PFSK-1 (cell line): ENCODE data around the gene PCSK6.

Source experiments
- FOXP2 ChIP-seq: optimal IDR thresholded peaks from 2 replicates; pipeline ENCODE3; 2011; ENCODE audit warnings: borderline replicate concordance, control low read depth, inconsistent platforms; ENCODE audit not compliant: insufficient read depth; ENCODE audit errors: extremely low read length, extremely low read depth
- POLR2AphosphoS5 ChIP-seq: IDR thresholded peaks from 2 replicates; pipeline ENCODE4 v1.6.1; 2012; ENCODE audit warnings: low read depth, mild to moderate bottlenecking, control low read depth, low read length, moderate library complexity
- REST ChIP-seq, 2 experiments: IDR thresholded peaks; 2 replicates each; pipeline versions ENCODE4 v1.6.1 to v1.8.0; 2011 to 2012; ENCODE audit warnings: low read depth in 2 of 2, low read length in 2 of 2, control low read depth in 1 of 2, inconsistent platforms in 1 of 2, mild to moderate bottlenecking in 1 of 2, moderate library complexity in 1 of 2; ENCODE audit not compliant: insufficient read depth in 1 of 2
- SIN3A ChIP-seq: IDR thresholded peaks from 2 replicates; pipeline ENCODE4 v1.6.1; 2012; ENCODE audit warnings: mild to moderate bottlenecking, low read length, moderate library complexity, borderline replicate concordance; ENCODE audit not compliant: insufficient read depth
- TAF1 ChIP-seq: IDR thresholded peaks from 2 replicates; pipeline ENCODE4 v1.6.1; 2012; ENCODE audit warnings: low read length, control low read depth, borderline replicate concordance; ENCODE audit not compliant: insufficient read depth

PCSK6 gene

DNA sequence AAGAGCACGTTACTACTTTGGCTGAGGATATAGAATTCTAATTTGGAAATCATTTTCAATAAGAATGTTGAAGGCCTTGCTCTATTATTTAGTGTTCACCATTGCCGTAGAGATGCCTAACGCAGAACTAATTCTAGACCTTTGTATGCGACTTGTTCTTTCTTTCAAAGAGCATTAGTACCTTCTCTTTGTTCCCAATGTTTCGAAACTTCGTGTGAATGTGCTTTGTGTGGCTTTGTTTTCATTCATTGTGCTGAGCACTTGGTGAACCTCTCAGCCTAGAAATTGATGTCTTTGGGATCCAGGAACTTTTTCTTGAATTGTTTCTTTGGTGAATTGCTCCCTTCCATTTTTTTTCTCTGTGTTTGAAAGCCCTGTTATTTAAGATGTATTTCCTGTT, 19.8 kb upstream of the PCSK6 start:
- TF ChIP-seq SIN3A (no peak), REST (IDR thresholded peaks at IDR 0.05; ENCODE audit: insufficient read depth in 1 of 2, low read depth in 2 of 2, low read length in 2 of 2) (no peak), FOXP2 (no peak), TAF1 (no peak), POLR2AphosphoS5 (no peak)

- TF ChIP-seq POLR2AphosphoS5 (no peak), TAF1 (no peak), REST (IDR thresholded peaks at IDR 0.05; ENCODE audit: insufficient read depth in 1 of 2, low read depth in 2 of 2, low read length in 2 of 2) (no peak), SIN3A (no peak), FOXP2 (no peak)
Observed at GRCh38 chr15:101506491-101506890, 17.0 kb upstream of the PCSK6 start.

DNA sequence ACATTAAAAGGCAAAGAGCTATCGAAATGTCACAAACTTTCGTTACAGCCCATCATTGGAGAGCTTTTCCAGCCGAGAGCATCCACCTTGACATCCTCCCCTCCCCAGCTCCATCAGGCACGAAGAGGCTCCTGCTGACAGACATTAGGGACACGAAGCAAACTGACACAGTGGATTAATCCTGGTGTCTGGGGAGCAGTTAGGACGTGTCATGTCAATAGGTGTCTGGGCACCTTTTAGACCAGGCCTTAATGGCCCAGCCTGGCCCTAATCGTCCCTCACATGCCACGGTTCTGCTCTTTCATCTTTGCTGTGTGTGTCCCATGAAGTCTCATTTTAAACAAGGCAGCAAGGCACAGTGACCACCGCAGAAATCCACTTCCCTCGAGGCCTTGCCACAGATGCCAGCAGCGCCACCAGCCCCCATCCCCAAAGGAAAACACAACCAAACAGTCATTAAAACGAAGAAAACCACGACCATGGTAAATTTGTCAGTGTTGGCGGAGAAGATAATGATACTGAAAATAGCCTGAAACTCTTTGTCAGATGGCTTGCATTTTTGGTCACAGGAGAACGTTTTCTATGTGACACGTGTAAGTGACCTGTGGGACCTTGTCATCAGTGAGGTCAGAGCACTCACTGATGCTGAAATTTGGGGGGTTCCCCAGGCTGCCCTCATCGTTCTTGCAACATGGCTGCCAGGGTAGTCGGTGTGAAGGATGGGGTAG, 16.3 kb upstream of the PCSK6 start:
- TF ChIP-seq POLR2AphosphoS5 (no peak), TAF1 (no peak), SIN3A (no peak), REST (IDR thresholded peaks at IDR 0.05; ENCODE audit: insufficient read depth in 1 of 2, low read depth in 2 of 2, low read length in 2 of 2) (no peak), FOXP2 (no peak)

- no peak for TF ChIP-seq REST (IDR thresholded peaks at IDR 0.05; ENCODE audit: insufficient read depth in 1 of 2, low read depth in 2 of 2, low read length in 2 of 2)
- no peak for TF ChIP-seq FOXP2
- no peak for TF ChIP-seq POLR2AphosphoS5
Observed at GRCh38 chr15:101504866-101505609, 15.5 kb upstream of the PCSK6 start.
